Effector CD4-positive, alpha-beta T cell (primary cell): ENCODE data around the gene NAT16.
A peak's percentile ranks its signal among the peaks of the same experiment; 100 is the strongest.
"Not testable (repeated sequence)": the region's sequence is repeated elsewhere in the genome, so short reads cannot be mapped to it uniquely, and the experiment has no call there.

Source experiments
- DNase-seq: peaks from one replicate; pipeline ENCODE4 v3.0.0-alpha.2; 2020

NAT16 gene

DNA sequence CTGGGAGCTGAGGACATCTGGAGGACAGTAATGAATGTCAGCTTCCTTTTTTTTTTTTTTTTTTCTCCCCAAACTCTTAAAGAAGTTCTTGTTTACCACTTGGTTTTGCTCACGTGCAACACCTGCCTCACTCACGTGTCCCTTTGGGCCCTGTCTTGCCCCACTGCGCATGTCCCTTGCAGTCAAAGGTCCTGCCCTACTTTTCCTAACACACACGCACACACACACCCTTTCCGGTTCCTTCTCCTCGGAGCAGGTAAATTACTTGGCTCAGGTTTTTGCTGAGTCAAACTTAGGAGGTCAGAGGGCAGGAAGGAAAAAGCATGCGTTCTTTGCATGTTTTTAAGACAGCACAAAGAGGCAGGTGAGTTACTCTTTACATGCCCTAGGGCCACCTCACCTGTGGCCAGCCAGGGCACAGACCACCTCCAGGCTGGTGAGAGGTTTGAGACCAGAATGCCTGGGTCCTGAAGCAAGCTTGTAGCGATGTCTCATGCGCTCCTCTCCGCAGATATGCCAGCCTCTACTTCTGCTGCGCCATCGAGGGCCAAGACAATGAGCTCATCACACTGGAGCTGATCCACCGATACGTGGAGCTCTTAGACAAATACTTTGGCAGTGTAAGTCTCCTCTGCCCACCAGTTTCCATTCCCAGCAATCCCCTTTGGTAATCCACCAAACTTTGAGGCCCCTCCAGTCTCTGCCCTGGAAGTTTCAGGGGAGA is 23.1 kb downstream of the NAT16 start:
- DNase-seq = no peak

DNA sequence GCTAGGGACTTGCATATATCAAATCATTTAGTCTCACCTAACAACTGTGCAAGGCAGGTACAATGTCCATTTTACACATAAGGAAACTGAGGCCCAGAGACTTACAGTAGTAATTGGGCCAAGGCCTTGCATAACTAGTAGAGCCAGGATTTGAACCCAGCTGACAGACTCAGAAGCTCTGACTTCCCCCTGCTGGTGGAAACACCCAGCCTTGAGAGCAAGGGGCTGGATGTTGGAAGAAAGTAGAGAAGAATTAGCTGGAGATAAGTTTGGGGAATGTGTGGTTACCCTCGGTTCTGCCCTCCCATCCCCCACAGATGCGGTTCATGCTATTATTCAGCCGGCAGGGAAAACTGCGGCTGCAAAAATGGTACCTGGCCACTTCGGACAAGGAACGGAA is 23.8 kb downstream of the NAT16 start:
- DNase-seq = no peak

DNA sequence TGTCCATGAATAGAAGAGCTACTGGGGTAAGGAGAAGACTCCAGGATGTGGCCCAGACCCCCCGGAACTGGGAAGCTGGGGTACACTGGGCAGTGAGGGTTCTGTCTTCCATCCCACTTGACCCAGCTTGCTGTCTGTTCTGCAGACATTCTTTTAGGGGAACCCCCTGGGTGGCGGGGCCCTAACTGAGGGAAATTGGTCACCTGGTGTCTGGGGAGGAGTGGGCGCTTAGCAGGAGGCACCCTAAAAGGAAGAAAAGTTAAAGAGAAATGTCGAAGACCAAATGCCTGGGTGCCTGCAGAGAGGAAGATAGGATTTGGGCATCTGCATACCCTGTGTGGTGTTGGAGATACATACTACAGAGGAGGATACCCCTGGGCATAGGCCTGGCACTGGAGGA is 24.8 kb downstream of the NAT16 start:
- no peak for DNase-seq

DNA sequence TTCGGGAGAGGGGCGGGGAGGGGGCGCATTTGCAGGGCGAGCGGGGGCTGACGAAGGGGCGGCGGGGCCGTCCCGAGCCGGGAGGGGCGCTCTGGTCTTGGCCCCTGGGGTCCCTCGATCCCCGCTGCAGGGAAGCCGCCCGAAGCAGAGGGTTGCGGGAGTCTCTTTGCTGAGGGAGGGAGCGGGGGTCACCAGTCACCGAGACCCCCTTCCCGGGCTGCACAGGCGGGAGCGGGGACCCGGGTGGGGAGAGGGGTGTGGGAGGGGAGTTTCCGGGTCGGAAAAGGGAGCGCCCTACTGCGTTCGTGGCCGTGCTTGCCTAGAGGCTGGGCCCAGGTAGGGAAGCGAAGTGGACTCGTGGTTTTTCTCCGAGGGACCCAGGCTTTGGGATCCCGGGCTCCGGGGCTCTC is 25.4 kb downstream of the NAT16 start:
- no peak for DNase-seq

DNA sequence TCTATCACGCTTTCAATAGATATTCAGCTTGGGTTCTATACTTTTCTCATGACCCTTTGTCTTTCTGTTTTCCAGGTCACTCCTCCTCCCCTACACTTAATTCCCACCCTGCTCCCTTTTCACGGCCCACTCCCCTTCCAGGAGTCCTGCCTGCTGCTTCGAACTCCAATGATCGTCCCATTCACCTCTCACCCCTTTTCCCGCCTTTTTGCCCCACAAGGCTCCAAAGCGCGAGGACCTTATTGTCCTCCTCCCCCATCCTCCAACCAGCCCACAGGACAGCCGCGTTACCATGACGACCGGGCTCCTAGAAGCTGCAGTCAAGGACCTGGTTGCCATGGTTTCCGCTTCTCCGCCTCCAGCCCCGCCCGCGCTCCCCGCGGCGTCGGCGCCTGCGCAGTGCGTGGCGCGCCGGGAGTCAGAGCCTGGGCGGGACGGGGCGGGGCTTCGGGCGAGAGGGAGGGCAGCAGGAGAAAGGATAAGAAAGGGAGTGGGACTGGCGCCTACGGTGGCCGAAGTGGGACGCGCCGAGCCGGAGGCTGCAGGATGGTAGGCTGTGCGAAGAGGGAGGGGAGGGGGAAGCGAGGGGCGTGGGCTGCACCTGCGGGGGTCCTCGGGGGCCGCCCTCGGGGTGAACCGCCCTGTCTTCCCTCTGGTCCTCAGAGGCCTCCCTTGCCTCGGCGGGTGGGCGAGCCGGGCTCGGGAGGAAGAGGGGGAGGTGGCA is 26.0 kb downstream of the NAT16 start, which contains the start of gene AP1S1:
Gene AP1S1 (plus strand): TSS at position 508 of the 724 bp plus-strand sequence. CDS start 39 bp downstream, at position 547.
- DNase-seq = peak; percentile 83

DNA sequence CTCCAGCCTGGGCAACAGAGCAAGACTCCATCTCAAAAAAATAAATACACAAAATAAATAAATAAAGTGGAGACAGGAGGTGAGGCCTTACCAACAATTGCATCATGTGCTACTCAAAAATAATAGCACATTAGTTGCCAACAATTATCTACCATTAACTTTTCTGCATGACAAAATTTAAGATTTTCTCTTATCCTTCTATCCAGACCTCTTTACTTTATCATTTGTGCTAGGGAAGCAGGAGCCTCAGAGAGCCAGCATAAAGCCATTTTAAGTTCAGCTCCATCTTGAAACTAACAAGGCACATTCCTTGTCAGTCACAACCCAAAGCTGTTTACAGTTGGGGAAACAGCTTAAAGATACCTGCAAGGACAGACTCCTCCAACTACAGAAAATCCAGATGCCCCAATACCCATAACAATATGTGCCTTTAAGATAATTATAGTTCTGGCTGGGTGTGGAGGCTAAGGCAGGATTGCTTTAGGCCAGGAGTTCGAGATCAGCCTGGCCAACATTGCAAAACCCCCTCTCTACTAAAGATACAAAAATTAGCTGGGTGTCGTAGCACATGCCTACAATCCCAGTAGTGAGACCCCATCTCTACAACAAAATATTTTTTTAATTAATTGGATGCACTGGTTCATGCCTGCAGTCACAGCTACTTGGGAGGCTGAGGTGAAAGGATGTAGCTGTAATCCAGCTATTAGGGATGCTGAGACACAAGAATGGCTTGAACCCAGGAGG is 28.0 kb downstream of the NAT16 start:
- no peak for DNase-seq

DNA sequence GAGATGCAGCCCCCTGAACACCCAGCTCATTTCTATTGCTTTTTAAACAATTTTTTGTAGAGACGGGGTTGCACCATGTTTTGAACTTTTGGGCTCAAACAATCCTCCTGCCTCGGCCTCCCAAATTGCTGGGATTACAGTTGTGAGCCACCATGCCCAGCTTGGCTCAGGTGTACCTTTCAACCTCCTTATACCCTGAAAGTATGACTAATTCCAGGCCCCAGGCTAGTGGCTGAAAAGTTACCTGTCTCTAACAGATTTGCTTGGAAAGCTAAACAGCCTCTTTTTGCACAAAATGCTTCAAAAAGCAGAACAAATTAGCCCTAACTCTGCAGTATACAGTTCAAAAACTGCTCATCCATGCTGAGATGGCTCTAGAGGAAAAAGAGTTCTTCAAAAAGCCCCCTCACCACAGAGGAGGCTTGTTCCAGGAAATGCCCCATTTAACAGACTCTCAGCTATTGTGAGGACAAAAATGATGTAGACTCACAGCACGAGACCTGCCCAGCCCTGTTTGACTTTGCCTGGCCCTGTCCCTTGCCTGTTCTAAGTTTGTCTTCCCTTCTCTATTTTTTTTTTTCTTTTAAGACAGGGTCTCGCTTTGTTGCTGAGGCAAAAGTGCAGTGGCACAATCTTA is 39.2 kb downstream of the NAT16 start:
- no peak for DNase-seq

DNA sequence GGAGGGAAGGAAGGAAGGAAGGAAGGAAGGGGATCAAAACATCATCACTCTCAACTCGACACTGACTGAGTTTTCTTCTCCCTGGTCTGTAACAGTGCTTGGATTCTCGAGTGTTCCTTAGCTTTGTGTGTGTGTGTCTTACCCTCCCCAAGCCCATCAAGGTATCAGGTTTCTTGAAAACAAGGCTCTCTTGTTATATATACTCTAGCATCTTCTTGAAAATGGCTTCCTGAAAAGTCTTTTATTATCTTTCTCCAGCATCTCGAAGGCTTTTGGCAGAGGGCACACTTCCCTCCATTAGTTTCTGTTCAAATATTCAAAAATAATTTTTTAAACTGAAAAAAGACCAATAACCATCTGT is 39.8 kb downstream of the NAT16 start:
- DNase-seq = no peak

DNA sequence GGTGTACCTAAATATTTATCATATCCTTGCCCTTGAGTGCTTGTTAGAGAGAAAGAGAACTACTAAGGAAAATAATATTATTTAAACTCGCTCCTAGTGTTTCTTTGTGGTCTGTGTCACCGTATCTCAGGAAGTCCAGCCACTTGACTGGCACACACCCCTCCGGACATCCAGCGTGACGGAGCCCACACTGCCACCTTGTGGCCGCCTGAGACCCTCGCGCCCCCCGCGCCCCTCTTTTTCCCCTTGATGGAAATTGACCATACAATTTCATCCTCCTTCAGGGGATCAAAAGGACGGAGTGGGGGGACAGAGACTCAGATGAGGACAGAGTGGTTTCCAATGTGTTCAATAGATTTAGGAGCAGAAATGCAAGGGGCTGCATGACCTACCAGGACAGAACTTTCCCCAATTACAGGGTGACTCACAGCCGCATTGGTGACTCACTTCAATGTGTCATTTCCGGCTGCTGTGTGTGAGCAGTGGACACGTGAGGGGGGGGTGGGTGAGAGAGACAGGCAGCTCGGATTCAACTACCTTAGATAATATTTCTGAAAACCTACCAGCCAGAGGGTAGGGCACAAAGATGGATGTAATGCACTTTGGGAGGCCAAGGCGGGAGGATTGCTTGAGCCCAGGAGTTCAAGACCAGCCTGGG is 41.8 kb downstream of the NAT16 start:
- peak; percentile 70 for DNase-seq

DNA sequence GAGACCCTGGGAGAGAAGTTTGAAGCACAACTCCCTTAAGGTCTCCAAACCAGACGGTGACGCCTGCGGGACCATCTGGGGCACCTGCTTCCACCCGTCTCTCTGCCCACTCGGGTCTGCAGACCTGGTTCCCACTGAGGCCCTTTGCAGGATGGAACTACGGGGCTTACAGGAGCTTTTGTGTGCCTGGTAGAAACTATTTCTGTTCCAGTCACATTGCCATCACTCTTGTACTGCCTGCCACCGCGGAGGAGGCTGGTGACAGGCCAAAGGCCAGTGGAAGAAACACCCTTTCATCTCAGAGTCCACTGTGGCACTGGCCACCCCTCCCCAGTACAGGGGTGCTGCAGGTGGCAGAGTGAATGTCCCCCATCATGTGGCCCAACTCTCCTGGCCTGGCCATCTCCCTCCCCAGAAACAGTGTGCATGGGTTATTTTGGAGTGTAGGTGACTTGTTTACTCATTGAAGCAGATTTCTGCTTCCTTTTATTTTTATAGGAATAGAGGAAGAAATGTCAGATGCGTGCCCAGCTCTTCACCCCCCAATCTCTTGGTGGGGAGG is 42.4 kb downstream of the NAT16 start:
- no peak for DNase-seq

DNA sequence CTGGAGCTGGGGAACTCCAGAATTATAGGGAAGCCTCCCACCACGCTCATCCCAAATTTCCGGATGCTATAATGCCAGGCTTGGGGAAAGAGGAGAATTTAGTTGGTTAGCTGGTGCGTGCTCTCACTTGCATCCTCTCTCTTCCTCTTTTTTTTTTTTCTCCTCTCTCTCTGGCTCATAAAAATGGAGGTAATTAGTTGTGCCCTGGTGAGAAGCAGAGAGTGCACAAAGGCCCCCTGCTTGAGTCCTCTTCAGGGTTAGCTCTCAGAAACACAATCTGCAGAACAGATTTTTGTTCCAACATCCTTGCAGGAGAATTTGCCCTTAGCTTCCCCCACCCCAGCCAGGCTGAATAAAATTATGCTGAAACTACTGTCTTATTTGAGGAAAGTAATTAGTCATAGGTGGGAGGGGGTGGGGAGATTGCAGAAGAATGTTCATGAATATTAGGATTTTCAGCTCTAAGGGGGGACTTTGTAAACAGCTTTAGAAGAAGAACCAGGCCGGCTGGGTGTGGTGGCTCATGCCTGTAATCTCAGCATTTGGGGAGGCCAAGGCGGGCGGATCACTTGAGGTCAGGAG is 45.6 kb downstream of the NAT16 start:
- DNase-seq = no peak

DNA sequence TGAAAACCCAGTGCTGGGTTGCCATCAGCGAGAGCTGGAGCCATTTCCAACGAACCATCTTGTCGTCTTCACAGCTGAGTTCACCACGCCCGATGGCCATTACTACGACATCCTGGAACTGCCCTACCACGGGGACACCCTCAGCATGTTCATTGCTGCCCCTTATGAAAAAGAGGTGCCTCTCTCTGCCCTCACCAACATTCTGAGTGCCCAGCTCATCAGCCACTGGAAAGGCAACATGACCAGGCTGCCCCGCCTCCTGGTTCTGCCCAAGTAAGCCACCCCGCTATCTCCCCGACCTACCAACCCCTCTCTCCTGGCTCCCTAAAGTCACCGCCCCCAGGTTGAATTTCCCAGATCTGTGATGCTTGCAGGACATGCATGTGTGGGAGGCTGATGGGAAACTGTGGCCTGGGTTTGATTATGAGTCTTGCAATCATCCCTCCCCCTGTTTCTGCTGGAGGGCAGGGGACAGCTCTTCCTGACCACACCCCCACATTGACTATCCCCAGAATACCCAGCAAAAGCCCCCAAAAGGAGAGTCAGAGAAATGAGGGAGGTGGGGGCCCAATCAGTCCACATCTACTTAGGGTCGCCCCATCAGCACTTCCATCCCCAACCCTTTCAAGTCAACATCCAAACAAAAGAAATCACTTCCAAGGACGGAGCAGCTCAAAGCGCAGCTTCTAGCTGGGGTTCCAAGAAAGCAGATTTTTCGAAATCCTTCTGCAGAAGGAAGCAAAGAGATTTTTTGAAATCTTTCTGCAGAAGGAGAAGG is 46.3 kb downstream of the NAT16 start:
- no peak for DNase-seq

DNA sequence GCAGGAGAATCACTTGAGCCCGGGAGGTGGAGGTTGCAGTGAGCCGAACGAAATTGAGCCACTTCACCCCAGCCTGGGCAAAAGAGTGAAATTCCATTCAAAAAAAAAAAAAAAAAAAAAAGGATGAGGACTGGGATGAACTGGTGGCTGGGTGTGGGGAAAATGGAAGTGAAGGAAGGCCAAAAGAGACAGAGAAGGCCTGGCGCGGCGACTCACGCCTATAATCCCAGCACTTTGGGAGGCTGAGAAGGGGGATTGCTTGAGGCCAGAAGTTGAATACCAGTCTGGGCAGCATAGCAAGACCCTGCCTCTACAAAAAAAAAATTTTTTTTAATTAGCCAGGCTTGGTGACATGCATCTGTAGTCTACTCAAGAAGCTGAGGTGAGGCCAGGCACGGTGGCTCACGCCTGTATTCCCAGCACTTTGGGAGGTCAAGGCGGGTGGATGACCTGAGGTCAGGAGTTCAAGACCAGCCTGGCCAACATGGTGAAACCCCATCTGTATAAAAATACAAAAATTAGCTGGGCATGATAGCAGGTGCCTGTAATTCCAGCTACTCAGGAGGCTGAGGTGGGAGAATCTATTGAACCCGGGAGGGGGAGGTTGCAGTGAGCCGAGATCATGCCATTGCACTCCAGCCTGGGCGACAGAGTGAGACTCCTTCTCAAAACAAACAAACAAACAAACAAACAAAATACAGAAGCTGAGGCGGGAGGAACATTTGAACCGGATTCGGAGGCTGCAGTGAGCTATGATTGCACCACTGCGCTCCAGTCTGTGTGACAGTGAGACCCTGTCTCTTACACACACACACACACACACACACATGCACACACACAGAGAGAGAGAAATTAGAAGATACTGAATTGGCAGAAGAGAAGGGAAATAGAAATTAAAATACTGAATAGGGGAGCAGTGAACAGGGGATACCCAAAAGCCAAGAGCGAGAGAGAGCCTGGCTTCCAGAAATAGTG is 47.2 kb downstream of the NAT16 start:
- DNase-seq = not testable (repeated sequence)

DNA sequence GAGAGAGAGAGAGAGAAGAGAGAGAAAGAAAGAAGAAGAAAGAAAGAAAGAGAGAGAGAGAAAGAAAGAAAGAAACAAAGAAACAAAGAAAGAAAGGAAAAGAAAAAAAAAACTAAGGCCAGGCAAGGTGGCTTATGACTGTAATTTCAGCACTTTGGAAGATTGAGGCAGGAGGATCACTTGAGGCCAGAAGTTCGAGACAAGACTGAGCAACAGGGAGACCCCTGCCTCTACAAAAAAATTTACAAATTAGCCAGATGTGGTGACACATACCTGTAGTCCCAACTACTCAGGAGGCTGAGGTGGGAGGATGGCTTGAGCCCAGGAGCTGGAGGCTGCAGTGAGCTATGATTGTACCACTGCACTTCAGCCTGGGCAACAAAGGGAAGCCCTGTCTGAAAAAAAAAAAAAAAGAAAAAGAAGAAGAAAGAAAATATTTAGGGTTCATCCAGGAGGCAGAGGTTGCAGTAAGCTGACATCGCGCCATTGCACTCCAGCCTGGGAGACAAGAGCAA is 50.4 kb downstream of the NAT16 start:
- no peak for DNase-seq

DNA sequence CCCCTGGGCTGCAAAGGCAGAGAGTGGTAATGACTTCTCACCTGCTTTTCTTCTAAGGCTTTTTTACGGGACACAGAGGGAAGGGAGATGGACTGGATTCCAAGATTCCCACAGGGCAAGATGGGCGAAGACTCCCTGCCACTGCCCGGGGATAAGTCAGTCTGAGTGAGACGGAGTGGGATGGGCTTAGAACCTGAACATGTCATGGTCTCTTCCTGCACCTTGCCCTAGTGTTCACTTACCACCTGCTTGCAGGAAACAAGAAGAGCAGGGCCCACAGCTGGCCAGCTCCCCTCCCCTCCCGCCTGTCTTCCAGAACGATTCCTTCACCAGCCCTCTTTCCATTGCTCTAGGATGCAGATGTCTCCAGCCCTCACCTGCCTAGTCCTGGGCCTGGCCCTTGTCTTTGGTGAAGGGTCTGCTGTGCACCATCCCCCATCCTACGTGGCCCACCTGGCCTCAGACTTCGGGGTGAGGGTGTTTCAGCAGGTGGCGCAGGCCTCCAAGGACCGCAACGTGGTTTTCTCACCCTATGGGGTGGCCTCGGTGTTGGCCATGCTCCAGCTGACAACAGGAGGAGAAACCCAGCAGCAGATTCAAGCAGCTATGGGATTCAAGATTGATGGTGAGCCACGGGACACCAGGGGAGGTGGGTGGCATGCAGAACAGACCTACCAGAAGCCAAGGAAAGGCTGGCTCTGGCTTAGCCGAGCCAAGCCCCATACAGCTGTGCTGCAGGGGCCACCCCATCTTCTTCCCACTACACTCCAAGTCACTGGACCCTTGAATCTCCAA is 51.9 kb downstream of the NAT16 start:
- no peak for DNase-seq

DNA sequence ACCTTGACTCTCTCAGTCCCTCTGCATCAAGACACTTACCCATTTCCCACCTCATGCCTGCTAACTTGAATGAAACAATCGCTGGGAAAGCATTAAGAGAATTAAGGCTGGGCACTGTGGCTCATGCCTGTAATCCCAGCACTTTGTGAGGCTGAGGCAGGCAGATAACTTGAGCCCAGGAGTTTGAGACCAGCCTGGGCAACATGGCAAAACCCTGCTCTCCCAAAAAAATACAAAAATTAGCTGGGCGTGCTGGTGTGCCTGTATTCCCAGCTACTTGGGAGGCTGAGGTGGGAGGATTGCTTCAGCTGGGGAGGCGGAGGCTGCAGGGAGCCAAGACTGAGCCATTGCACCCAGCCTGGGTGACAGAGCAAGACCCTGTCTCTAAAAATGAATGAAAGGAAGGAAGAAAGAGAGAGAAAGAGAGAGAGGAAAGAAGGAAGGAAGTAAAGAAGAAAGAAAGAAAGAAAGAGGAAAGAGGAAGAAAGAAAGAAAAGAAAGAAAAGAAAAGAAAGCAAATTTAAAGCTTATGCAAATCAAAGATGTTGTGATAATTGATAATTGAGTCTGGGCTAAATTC is 52.5 kb downstream of the NAT16 start:
- DNase-seq = no peak

DNA sequence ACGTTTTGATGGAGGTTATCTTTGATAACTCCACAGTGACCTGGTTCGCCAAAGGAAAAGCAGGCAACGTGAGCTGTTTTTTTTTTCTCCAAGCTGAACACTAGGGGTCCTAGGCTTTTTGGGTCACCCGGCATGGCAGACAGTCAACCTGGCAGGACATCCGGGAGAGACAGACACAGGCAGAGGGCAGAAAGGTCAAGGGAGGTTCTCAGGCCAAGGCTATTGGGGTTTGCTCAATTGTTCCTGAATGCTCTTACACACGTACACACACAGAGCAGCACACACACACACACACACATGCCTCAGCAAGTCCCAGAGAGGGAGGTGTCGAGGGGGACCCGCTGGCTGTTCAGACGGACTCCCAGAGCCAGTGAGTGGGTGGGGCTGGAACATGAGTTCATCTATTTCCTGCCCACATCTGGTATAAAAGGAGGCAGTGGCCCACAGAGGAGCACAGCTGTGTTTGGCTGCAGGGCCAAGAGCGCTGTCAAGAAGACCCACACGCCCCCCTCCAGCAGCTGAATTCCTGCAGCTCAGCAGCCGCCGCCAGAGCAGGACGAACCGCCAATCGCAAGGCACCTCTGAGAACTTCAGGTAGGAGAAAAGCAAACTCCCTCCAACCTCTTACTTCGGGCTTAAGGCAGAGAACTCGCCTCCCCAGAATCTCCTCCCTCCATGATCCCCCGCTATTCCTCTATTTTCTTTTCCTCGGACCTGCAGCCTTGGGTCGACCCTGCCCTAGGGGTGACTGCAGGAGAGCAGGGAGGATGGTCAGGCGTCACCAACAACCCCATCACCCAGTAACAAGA is 53.2 kb downstream of the NAT16 start, which contains the start of gene SERPINE1:
Gene SERPINE1 (plus strand): TSS at position 454 of the 809 bp plus-strand sequence. CDS start 1,290 bp downstream, outside the sequence.
- DNase-seq = peak; percentile 9
